Activated naive CD4-positive, alpha-beta T cell treated with anti-CD3 and anti-CD28 coated beads, Interleukin-2, amount 10 ng/mL, durations not matched to agents 7 days and 5 days (primary cell): ENCODE measurements around the gene FDPS.
A peak's percentile ranks its signal among the peaks of the same experiment; 100 is the strongest.
"Not testable (repeated sequence)": the region's sequence is repeated elsewhere in the genome, so short reads cannot be mapped to it uniquely, and the experiment has no call there.

Experiments used
- CTCF ChIA-PET: fragments of 350-600 bp; sonication (Branson Sonifier 250); formaldehyde crosslinking; loops from one replicate; lab custom pipeline; 2021; ENCODE audit warnings: antibody characterized with exemption; lab: Charles Lee
- DNase-seq: peaks from one replicate; pipeline ENCODE4 v3.0.0-alpha.2; 2020
- H3K27ac Mint-ChIP-seq: one replicate; pipeline ENCODE4 v1.8.0; 2021; ENCODE audit warnings: mild to moderate bottlenecking, moderate library complexity, mixed read lengths
- H3K27me3 Mint-ChIP-seq: one replicate; pipeline ENCODE4 v1.8.0; 2021; ENCODE audit warnings: mild to moderate bottlenecking, mixed read lengths
- H3K36me3 Mint-ChIP-seq: one replicate; pipeline ENCODE4 v1.8.0; 2021; ENCODE audit warnings: mixed read lengths
- H3K4me1 Mint-ChIP-seq: one replicate; pipeline ENCODE4 v1.8.0; 2021; ENCODE audit warnings: mixed read lengths
- H3K4me3 Mint-ChIP-seq: one replicate; pipeline ENCODE4 v1.8.0; 2021; ENCODE audit warnings: mild to moderate bottlenecking, moderate library complexity, mixed read lengths
- H3K9me3 Mint-ChIP-seq: one replicate; pipeline ENCODE4 v1.8.0; 2021; ENCODE audit warnings: mixed read lengths

Gene FDPS

DNA sequence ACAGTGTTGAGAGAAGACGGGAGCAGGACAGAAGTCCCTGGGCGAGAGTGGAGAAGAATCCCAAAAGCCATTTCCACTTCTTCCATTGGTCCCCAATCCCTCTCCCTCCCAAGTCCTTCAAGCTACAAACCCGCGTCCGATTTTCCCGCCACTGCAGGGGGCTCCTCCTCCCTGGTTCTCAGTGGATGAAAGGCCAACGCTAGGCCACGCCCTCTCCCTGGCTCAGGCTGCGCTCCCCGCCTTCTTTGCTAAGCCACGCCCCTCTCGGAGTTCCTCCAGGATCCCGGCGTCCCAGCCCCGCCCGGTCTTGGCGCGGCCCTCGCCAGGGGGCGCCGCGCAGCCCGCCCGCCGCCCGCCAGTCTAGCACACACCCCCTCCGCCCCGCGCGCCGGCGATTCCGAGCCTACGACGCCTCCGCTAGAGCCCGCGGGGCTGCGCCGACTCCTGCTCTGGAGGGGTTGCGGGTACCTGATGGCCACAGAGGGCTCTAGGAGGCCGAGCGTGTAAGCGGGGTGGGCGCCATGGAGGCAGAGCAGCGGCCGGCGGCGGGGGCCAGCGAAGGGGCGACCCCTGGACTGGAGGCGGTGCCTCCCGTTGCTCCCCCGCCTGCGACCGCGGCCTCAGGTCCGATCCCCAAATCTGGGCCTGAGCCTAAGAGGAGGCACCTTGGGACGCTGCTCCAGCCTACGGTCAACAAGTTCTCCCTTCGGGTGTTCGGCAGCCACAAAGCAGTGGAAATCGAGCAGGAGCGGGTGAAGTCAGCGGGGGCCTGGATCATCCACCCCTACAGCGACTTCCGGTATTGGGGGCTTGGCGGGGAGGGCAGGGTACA is 31.4 kb upstream of the FDPS start, which contains the start of gene HCN3:
Gene HCN3 (plus strand): TSS at position 394 of the 832 bp plus-strand sequence. CDS start 128 bp downstream, at position 522.
- Mint-ChIP-seq H3K4me3 (peak within 1 kb of the TSS; percentile 68), H3K4me1 (peaks cover 41% of the 10 kb centered on the region), H3K36me3 (peaks cover 8% of the 10 kb centered on the region), H3K27me3 (peaks cover 26% of the 10 kb centered on the region), H3K27ac (peak within 1 kb of the TSS; percentile 26), H3K9me3 (no peaks in the 10 kb centered on the region)
- peak; percentile 96 for DNase-seq
- CTCF ChIA-PET = interaction anchor here (0.6 to 4.9 kb wide), 4 partner anchors 26 to 529 kb away, joined by 3 to 26 read pairs (median 4); partner anchors contain the start of gene FDPS

DNA sequence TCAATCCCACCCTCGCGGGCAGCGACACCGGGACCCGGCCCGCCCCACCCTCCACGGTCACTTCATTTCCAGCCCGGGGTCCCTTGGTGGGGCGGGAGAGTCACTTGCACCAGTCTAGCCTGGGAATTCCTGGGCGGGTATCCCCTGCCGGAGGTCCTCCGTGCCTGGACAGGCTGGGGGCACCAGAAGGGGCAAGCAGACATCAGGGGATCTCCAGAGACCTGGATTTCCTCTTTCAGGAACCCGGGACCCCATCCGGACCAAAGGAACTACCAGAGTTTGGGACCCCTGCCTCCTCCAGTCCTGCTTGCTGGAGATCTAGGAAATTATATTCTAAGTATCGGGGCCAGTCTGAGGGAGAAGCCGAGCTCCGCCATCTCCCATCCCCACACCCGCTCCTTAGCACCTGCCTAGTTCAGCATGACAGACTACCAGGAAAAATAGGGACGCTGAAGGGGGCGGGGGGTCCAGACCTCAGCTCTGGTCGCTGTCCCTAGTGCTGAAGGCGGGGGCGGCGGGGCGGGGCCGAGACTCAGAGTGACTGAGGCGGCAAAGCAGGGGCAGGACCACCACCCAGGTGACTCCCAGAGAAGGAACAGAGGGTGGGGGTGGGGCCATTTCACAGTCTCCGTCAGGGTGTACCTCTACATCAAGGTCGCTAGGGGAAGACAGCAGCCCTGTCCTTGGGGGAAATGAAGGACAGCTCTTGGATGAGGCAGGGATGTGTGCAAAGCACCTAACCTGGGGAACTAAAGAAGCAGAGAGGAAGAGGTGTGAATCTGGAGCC is 30.6 kb upstream of the FDPS start:
- peaks cover 26% of the 10 kb centered on the region for H3K27me3 Mint-ChIP-seq
- peak overlapping the region; percentile 68 for H3K4me3 Mint-ChIP-seq
- CTCF ChIA-PET = interaction anchor here (0.6 to 4.9 kb wide), 4 partner anchors 11 to 46 kb away, joined by 3 to 26 read pairs (median 3); no protein-coding TSS in a partner anchor
- H3K27ac Mint-ChIP-seq = no peak overlapping the region
- H3K4me1 Mint-ChIP-seq = peaks cover 35% of the 10 kb centered on the region
- DNase-seq = peak; percentile 86
- H3K9me3 Mint-ChIP-seq = no peaks in the 10 kb centered on the region
- peaks cover 1% of the 10 kb centered on the region for H3K36me3 Mint-ChIP-seq

DNA sequence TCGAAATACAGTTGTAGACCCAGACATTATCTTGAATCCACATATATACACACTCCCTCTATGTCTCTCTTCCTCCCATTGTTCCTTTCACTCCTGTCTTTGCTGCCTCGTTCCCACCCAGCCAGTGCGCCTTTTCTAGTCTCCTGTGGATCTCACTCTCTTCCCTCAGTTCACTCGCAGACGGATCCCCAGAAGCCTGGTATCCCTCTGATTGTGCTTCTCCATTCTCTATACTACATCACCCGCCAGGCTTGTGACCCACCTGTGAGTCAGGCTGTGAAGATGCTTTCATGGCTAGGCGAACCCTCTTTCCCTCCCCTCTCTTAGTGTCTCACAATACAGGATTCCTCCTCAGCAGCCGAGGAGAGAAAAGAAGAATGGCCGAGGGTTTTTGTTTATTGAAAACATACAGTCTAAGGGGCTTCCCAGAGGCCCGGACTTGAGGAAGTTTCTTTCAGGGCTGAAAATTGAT is 29.9 kb upstream of the FDPS start:
- Mint-ChIP-seq H3K27ac (no peak overlapping the region), H3K9me3 (no peaks in the 10 kb centered on the region), H3K4me3 (peak overlapping the region; percentile 68), H3K27me3 (peaks cover 26% of the 10 kb centered on the region), H3K36me3 (no peaks in the 10 kb centered on the region), H3K4me1 (peaks cover 30% of the 10 kb centered on the region)
- DNase-seq = no peak
- CTCF ChIA-PET = interaction anchor here (0.6 to 4.9 kb wide), 5 partner anchors 12 to 45 kb away, joined by 3 to 26 read pairs (median 3); no protein-coding TSS in a partner anchor

DNA sequence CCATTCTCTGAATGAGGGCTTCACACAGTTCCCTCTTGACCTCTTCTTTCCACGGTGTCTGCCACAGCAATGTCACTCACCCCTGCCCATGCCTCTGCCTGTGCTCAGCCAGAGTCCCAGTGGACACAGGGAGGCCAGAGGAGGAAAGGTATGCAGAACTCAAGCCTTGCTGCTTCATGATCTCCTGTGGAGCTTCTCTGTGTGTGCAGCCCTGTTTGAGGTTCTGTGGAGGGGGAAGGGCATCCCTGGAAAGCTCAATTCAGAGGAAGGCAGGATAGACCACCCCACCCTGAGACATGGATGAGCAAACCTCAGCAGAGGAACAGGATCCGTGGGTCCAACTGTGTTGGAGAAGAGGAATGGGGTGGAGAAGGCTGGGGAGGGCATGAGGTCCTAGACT is 29.4 kb upstream of the FDPS start:
- peaks cover 26% of the 10 kb centered on the region for H3K27me3 Mint-ChIP-seq
- DNase-seq = no peak
- CTCF ChIA-PET = interaction anchor here (1.3 to 4.9 kb wide), 2 partner anchors 28 to 43 kb away, joined by 3 to 26 read pairs; no protein-coding TSS in a partner anchor
- no peaks in the 10 kb centered on the region for H3K9me3 Mint-ChIP-seq
- H3K27ac Mint-ChIP-seq = no peak overlapping the region
- H3K36me3 Mint-ChIP-seq = no peaks in the 10 kb centered on the region
- H3K4me3 Mint-ChIP-seq = no peak overlapping the region
- peaks cover 27% of the 10 kb centered on the region for H3K4me1 Mint-ChIP-seq

DNA sequence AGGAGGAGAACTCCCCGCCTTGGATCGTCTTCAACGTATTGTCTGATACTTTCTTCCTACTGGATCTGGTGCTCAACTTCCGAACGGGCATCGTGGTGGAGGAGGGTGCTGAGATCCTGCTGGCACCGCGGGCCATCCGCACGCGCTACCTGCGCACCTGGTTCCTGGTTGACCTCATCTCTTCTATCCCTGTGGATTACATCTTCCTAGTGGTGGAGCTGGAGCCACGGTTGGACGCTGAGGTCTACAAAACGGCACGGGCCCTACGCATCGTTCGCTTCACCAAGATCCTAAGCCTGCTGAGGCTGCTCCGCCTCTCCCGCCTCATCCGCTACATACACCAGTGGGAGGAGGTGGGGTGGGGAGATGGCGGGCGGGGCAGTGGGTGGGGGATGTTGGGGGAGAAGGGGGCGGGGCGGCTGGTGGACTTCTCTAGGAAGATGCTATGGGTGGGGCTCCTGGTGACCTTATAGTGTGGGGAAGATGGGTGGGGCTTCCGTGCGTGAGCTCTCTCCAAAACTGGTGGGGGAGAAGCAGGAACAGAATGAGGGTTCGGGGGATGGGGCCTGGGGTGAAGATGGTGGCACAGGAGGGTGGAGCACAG is 26.1 kb upstream of the FDPS start:
- Mint-ChIP-seq H3K4me1 (peaks cover 10% of the 10 kb centered on the region), H3K27ac (no peak overlapping the region)
- CTCF ChIA-PET = interaction anchor here (1.3 to 4.9 kb wide), 2 partner anchors 10 to 31 kb away, joined by 3 to 26 read pairs; no protein-coding TSS in a partner anchor

DNA sequence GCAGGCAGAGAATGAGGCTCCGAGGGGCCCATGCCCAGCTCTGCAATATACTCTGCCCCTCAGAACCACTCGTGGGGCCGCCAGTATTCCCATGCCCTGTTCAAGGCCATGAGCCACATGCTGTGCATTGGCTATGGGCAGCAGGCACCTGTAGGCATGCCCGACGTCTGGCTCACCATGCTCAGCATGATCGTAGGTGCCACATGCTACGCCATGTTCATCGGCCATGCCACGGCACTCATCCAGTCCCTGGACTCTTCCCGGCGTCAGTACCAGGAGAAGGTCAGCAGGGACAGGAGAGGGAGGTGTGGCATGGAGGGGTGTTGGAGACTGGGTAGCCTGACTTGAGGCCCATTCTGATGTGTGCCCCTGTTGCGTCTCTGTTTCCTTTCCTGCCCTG is 24.2 kb upstream of the FDPS start:
- peaks cover 4% of the 10 kb centered on the region for H3K27me3 Mint-ChIP-seq
- no peak for DNase-seq
- H3K27ac Mint-ChIP-seq = no peak overlapping the region
- CTCF ChIA-PET = no interaction called here
- H3K9me3 Mint-ChIP-seq = no peaks in the 10 kb centered on the region
- H3K36me3 Mint-ChIP-seq = no peaks in the 10 kb centered on the region
- H3K4me3 Mint-ChIP-seq = no peak overlapping the region
- peaks cover 1% of the 10 kb centered on the region for H3K4me1 Mint-ChIP-seq

More for the DNA sequence above, 26.1 kb upstream of the FDPS start:
- DNase-seq = no peak
- Mint-ChIP-seq H3K9me3 (no peaks in the 10 kb centered on the region), H3K27me3 (peaks cover 20% of the 10 kb centered on the region), H3K36me3 (no peaks in the 10 kb centered on the region), H3K4me3 (no peak overlapping the region)

DNA sequence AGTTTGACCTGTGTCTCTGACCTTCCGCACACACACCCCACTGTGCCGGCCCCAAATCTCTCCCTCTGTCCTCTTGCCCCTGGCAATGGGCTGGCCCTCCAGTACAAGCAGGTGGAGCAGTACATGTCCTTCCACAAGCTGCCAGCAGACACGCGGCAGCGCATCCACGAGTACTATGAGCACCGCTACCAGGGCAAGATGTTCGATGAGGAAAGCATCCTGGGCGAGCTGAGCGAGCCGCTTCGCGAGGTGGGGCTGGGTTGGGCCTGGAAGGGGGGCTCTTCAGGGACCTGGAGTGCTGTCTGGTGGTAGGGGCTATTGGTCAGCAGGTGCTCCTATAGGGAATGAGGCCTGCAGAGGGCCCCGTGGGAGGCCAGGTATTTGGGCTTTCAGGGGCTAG is 23.6 kb upstream of the FDPS start:
- H3K27me3 Mint-ChIP-seq = peaks cover 6% of the 10 kb centered on the region
- H3K4me1 Mint-ChIP-seq = no peaks in the 10 kb centered on the region
- no peaks in the 10 kb centered on the region for H3K9me3 Mint-ChIP-seq
- H3K27ac Mint-ChIP-seq = no peak overlapping the region
- DNase-seq = no peak
- H3K4me3 Mint-ChIP-seq = no peak overlapping the region
- H3K36me3 Mint-ChIP-seq = no peaks in the 10 kb centered on the region
- CTCF ChIA-PET = no interaction called here

DNA sequence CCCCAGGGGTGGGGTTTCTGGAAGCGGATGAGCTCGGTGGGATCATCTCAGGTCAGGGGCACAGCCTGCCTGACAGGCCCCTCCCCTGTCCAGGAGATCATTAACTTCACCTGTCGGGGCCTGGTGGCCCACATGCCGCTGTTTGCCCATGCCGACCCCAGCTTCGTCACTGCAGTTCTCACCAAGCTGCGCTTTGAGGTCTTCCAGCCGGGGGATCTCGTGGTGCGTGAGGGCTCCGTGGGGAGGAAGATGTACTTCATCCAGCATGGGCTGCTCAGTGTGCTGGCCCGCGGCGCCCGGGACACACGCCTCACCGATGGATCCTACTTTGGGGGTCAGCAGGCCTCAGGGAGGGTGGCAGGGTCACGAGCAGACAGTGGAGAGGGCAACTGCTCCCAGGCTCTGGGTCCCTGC is 23.0 kb upstream of the FDPS start:
- Mint-ChIP-seq H3K36me3 (no peaks in the 10 kb centered on the region), H3K27me3 (peaks cover 12% of the 10 kb centered on the region), H3K27ac (no peak overlapping the region), H3K9me3 (no peaks in the 10 kb centered on the region), H3K4me1 (no peaks in the 10 kb centered on the region), H3K4me3 (no peak overlapping the region)
- DNase-seq = no peak
- CTCF ChIA-PET = no interaction called here

DNA sequence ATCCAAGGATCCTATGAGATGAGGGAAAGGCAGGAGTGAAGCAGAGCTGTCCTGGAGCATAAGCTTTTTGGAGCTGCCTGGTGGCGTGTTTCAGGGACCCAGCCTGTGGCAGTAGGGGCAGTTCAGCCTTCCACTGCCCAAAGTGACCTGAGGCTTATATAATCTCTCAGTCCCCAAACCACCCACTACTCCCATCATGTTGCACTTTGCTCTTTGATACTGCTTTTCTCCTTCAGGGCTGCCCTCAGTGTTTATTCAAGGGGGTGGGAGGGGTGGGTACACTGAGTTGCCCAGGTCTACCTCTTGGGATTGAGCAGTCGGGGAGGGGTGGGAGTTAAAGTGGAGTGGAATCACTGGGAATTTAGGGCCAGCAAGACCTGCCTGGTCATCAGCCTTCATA is 22.1 kb upstream of the FDPS start:
- H3K4me3 Mint-ChIP-seq = no peak overlapping the region
- no peak overlapping the region for H3K27ac Mint-ChIP-seq
- DNase-seq = no peak
- no peaks in the 10 kb centered on the region for H3K4me1 Mint-ChIP-seq
- no peaks in the 10 kb centered on the region for H3K9me3 Mint-ChIP-seq
- H3K36me3 Mint-ChIP-seq = no peaks in the 10 kb centered on the region
- CTCF ChIA-PET = interaction anchor here (0.6 kb wide), 1 partner anchor 336 kb away, joined by 3 read pairs; no protein-coding TSS in a partner anchor
- peaks cover 17% of the 10 kb centered on the region for H3K27me3 Mint-ChIP-seq

DNA sequence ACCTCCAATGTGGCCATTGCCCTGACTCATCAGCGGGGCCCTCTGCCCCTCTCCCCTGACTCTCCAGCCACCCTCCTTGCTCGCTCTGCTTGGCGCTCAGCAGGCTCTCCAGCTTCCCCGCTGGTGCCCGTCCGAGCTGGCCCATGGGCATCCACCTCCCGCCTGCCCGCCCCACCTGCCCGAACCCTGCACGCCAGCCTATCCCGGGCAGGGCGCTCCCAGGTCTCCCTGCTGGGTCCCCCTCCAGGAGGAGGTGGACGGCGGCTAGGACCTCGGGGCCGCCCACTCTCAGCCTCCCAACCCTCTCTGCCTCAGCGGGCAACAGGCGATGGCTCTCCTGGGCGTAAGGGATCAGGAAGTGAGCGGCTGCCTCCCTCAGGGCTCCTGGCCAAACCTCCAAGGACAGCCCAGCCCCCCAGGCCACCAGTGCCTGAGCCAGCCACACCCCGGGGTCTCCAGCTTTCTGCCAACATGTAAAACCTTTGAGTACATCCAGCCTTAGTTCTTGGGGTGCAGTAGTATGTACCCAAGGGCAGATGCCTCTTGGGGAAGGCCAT is 20.6 kb upstream of the FDPS start:
- peaks cover 32% of the 10 kb centered on the region for H3K27me3 Mint-ChIP-seq
- no peaks in the 10 kb centered on the region for H3K36me3 Mint-ChIP-seq
- no peak for DNase-seq
- H3K4me3 Mint-ChIP-seq = no peak overlapping the region
- no peak overlapping the region for H3K27ac Mint-ChIP-seq
- CTCF ChIA-PET = no interaction called here
- no peaks in the 10 kb centered on the region for H3K4me1 Mint-ChIP-seq
- no peaks in the 10 kb centered on the region for H3K9me3 Mint-ChIP-seq

DNA sequence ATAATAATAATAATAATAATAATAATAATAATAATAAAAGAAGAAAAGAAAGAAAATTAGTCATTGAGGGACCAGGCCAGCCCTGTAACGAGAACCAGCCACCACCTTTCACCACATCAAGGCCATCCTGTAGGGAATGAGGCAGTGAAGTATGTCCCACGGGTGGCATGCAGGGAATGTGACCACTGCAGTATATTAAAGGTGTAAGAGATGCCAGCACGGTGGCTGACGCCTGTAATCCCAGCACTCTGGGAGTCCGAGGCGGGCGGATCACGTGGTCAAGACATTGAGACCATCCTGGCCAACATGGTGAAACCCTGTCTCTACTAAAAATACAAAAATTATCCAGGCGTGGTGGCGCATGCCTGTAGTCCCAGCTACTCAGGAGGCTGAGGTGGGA is 17.7 kb upstream of the FDPS start:
- DNase-seq, H3K27ac Mint-ChIP-seq, H3K4me3 Mint-ChIP-seq, H3K36me3 Mint-ChIP-seq, H3K9me3 Mint-ChIP-seq, CTCF ChIA-PET: not testable (repeated sequence)
- H3K4me1 Mint-ChIP-seq = peaks cover 10% of the 10 kb centered on the region
- H3K27me3 Mint-ChIP-seq = peaks cover 61% of the 10 kb centered on the region

DNA sequence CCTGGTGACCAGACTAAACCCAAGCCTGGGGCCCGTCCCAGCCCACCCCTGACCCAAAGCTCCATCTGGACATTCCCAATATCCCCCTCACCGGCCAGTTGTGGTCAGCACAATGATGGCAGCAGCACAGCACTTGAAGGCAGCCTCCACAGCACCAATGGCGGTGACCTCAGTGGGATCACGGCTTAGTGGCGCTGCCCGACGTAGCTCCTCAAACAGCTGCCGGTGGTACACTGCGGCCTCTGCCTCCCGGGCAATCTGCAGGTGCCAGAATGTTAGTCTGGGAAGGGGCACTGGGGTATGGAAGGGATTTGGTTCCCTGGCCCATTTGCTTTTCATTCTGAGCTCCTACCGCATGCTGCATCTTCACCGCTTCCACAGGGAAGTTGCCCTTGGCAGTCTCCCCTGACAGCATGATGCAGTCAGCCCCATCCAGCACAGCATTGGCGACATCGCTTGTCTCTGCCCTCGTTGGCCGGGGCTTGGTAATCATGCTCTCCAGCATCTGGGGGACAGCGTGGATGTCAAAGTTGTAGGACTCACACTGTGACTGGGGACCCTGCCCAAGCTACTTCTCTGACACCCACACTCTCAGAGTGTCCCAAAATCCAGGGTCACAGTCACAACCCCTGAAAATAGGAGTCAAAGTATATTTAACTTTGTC is 15.4 kb upstream of the FDPS start:
- H3K4me1 Mint-ChIP-seq = peaks cover 13% of the 10 kb centered on the region
- DNase-seq = no peak
- peaks cover 83% of the 10 kb centered on the region for H3K27me3 Mint-ChIP-seq
- no peaks in the 10 kb centered on the region for H3K9me3 Mint-ChIP-seq
- no peaks in the 10 kb centered on the region for H3K36me3 Mint-ChIP-seq
- H3K4me3 Mint-ChIP-seq = no peak overlapping the region
- no peak overlapping the region for H3K27ac Mint-ChIP-seq
- CTCF ChIA-PET = interaction anchor here (1.0 to 1.1 kb wide), 2 partner anchors 11 to 15 kb away, joined by 3 read pairs; partner anchors contain the start of gene FDPS

DNA sequence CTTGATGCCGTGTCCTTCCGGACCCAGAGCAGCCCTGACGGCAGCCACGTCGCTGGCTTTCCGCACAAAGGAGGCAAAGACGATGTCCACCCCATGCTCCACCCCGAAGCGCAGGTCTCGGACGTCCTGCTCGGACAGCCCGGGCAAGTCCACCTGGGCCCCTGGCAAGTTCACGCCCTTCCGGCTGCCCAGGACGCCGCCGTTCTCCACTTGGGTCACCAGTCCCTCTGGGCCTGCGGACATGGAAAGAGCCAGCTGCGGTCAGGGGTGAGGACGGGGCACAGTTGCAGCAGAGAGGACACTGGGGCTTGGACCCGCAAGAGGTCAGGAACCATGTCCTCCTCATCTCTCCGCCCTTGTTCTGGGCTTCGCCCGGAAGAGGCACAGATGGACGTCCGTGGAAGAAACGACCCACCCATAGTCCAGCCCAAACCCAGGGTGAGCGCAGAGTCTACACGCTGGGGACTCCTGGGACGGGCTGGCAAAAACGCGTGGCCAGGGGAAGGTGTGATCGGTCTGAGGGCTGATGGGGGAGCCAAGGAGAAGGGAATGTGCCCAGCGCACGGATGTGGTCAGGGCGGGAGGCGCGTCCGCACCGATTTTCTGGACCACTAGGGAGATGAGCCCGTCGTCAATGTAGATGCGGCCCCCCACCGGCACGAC is 14.0 kb upstream of the FDPS start:
- CTCF ChIA-PET = no interaction called here
- H3K36me3 Mint-ChIP-seq = no peaks in the 10 kb centered on the region
- DNase-seq = no peak
- no peaks in the 10 kb centered on the region for H3K9me3 Mint-ChIP-seq
- H3K27ac Mint-ChIP-seq = no peak overlapping the region
- no peak overlapping the region for H3K4me3 Mint-ChIP-seq
- peaks cover 87% of the 10 kb centered on the region for H3K27me3 Mint-ChIP-seq
- H3K4me1 Mint-ChIP-seq = peaks cover 13% of the 10 kb centered on the region
